SK-N-SH treated with all-trans-retinoic acid at 6 μM for 48 hours (cell line): Measurements from ENCODE around the gene ALK.

ENCODE experiments used
- ATAC-seq: fragments of 200-7000 bp; cut with Tn5 transposase; 3 replicates; pipeline ENCODE4 v1.9.1; 2020; ENCODE audit warnings: mild to moderate bottlenecking, moderate library complexity
- ARNTL ChIP-seq: fragments of 450-650 bp; formaldehyde crosslinking; IDR thresholded peaks from 2 replicates; pipeline ENCODE4 v1.5.0; 2020; ENCODE audit warnings: low read depth, mild to moderate bottlenecking, moderate library complexity, borderline replicate concordance
- BACH2 ChIP-seq: fragments of 250-450 bp; sonication (Bioruptor Pico); IDR thresholded peaks from 2 replicates; pipeline ENCODE4 v1.9.0; 2021; ENCODE audit warnings: mild to moderate bottlenecking, borderline replicate concordance
- CSDC2 ChIP-seq: fragments of 250-450 bp; sonication (Bioruptor Pico); IDR thresholded peaks from 2 replicates; pipeline ENCODE4 v1.5.0; 2020; ENCODE audit warnings: mild to moderate bottlenecking, moderate library complexity
- ESRRG ChIP-seq: fragments of 250-450 bp; sonication (Bioruptor Pico); IDR thresholded peaks from 2 replicates; pipeline ENCODE4 v1.6.1; 2021; ENCODE audit warnings: mild to moderate bottlenecking
- GLIS3 ChIP-seq: fragments of 250-450 bp; sonication (Bioruptor Pico); IDR thresholded peaks from 2 replicates; pipeline ENCODE4 v1.5.0; 2020; ENCODE audit warnings: mild to moderate bottlenecking, moderate library complexity
- ISL1 ChIP-seq: fragments of 250-450 bp; sonication (Bioruptor Pico); IDR thresholded peaks from 2 replicates; pipeline ENCODE4 v2.1.2; 2022; ENCODE audit warnings: mild to moderate bottlenecking, moderate library complexity
- OSR1 ChIP-seq: fragments of 250-450 bp; sonication (Bioruptor Pico); IDR thresholded peaks from 2 replicates; pipeline ENCODE4 v1.8.0; 2022; ENCODE audit warnings: moderate library complexity, mild to moderate bottlenecking, inconsistent platforms
- PPARA ChIP-seq: fragments of 250-450 bp; sonication (Bioruptor Pico); IDR thresholded peaks from 2 replicates; pipeline ENCODE4 v1.5.0; 2020; ENCODE audit warnings: mild to moderate bottlenecking, borderline replicate concordance
- RARB ChIP-seq: fragments of 250-450 bp; sonication (Bioruptor Pico); IDR thresholded peaks from 2 replicates; pipeline ENCODE4 v1.8.0; 2021; ENCODE audit warnings: mild to moderate bottlenecking, moderate library complexity
- SNAI2 ChIP-seq: fragments of 250-450 bp; sonication (Bioruptor Pico); IDR thresholded peaks from 2 replicates; pipeline ENCODE4 v1.5.0; 2020; ENCODE audit warnings: mild to moderate bottlenecking, moderate library complexity
- ZC3H10 ChIP-seq: fragments of 250-450 bp; sonication (Bioruptor Pico); IDR thresholded peaks from 2 replicates; pipeline ENCODE4 v1.5.1; 2021; ENCODE audit warnings: mild to moderate bottlenecking, moderate library complexity
- ZFP3 ChIP-seq: fragments of 250-450 bp; sonication (Bioruptor Pico); IDR thresholded peaks from 2 replicates; pipeline ENCODE4 v1.5.0; 2020; ENCODE audit warnings: mild to moderate bottlenecking, moderate library complexity
- ZFP30 ChIP-seq: fragments of 450-650 bp; formaldehyde crosslinking; IDR thresholded peaks from 2 replicates; pipeline ENCODE4 v1.5.0; 2022; ENCODE audit warnings: mild to moderate bottlenecking, moderate library complexity
- ZNF565 ChIP-seq: fragments of 450-650 bp; formaldehyde crosslinking; conservative IDR thresholded peaks from 2 replicates; pipeline ENCODE4 v1.5.0; 2020; ENCODE audit warnings: low read depth, mild to moderate bottlenecking, moderate library complexity
- ZNF70 ChIP-seq: fragments of 450-650 bp; formaldehyde crosslinking; IDR thresholded peaks from 2 replicates; pipeline ENCODE4 v1.5.0; 2020; ENCODE audit warnings: mild to moderate bottlenecking, moderate library complexity
- ZNF8 ChIP-seq: fragments of 450-650 bp; formaldehyde crosslinking; IDR thresholded peaks from 2 replicates; pipeline ENCODE4 v1.5.0; 2020; ENCODE audit warnings: mild to moderate bottlenecking, moderate library complexity
- TF ChIP-seq, protein P1 (sequence below): fragments of 250-450 bp; sonication (Bioruptor Pico); IDR thresholded peaks from 2 replicates; pipeline ENCODE4 v1.5.0; 2020; ENCODE audit warnings: mild to moderate bottlenecking, moderate library complexity
- TF ChIP-seq, protein P2 (sequence below): fragments of 250-450 bp; sonication (Bioruptor Pico); IDR thresholded peaks from 2 replicates; pipeline ENCODE4 v1.5.1; 2020; ENCODE audit warnings: low read depth, mild to moderate bottlenecking, moderate library complexity
- TF ChIP-seq, protein P3 (sequence below): fragments of 250-450 bp; sonication (Bioruptor Pico); IDR thresholded peaks from 2 replicates; pipeline ENCODE4 v1.5.1; 2021; ENCODE audit warnings: mild to moderate bottlenecking, moderate library complexity
- TF ChIP-seq, protein P4 (sequence below): fragments of 250-450 bp; sonication (Bioruptor Pico); IDR thresholded peaks from 2 replicates; pipeline ENCODE4 v1.8.0; 2020; ENCODE audit warnings: mild to moderate bottlenecking, moderate library complexity, borderline replicate concordance
- TF ChIP-seq, protein P5 (sequence below): fragments of 250-450 bp; sonication (Bioruptor Pico); IDR thresholded peaks from 2 replicates; pipeline ENCODE4 v1.8.0; 2021; ENCODE audit warnings: low read depth, mild to moderate bottlenecking, moderate library complexity, borderline replicate concordance

The ALK gene

DNA sequence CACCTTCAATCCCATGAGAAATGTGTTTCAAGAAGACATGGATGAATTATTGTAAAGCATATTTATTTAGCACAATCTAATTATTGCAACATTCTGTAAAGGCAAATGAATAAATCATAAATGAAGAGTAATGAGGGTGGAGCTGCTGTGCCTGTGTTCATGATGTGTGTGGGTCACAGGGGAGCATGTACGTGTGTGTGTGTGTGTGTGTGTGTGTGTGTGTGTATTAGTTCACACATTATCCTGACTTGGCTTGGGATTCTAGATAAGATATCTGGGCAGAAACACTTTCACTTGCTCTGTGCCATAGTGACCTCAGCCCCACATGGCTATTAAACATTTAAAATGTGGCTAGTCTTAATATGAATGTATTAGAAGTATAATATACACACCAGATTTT lies 361.8 kb downstream of the ALK start (continued):
- TF ChIP-seq, protein P1, sequence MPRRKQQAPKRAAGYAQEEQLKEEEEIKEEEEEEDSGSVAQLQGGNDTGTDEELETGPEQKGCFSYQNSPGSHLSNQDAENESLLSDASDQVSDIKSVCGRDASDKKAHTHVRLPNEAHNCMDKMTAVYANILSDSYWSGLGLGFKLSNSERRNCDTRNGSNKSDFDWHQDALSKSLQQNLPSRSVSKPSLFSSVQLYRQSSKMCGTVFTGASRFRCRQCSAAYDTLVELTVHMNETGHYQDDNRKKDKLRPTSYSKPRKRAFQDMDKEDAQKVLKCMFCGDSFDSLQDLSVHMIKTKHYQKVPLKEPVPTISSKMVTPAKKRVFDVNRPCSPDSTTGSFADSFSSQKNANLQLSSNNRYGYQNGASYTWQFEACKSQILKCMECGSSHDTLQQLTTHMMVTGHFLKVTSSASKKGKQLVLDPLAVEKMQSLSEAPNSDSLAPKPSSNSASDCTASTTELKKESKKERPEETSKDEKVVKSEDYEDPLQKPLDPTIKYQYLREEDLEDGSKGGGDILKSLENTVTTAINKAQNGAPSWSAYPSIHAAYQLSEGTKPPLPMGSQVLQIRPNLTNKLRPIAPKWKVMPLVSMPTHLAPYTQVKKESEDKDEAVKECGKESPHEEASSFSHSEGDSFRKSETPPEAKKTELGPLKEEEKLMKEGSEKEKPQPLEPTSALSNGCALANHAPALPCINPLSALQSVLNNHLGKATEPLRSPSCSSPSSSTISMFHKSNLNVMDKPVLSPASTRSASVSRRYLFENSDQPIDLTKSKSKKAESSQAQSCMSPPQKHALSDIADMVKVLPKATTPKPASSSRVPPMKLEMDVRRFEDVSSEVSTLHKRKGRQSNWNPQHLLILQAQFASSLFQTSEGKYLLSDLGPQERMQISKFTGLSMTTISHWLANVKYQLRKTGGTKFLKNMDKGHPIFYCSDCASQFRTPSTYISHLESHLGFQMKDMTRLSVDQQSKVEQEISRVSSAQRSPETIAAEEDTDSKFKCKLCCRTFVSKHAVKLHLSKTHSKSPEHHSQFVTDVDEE (CRISPR knock-in tag), result no peak
- TF ChIP-seq, protein P2, sequence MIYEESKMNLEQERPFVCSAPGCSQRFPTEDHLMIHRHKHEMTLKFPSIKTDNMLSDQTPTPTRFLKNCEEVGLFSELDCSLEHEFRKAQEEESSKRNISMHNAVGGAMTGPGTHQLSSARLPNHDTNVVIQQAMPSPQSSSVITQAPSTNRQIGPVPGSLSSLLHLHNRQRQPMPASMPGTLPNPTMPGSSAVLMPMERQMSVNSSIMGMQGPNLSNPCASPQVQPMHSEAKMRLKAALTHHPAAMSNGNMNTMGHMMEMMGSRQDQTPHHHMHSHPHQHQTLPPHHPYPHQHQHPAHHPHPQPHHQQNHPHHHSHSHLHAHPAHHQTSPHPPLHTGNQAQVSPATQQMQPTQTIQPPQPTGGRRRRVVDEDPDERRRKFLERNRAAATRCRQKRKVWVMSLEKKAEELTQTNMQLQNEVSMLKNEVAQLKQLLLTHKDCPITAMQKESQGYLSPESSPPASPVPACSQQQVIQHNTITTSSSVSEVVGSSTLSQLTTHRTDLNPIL (CRISPR knock-in tag), result no peak
- TF ChIP-seq ZFP3 (no peak), CSDC2 (CRISPR knock-in tag) (no peak)

DNA sequence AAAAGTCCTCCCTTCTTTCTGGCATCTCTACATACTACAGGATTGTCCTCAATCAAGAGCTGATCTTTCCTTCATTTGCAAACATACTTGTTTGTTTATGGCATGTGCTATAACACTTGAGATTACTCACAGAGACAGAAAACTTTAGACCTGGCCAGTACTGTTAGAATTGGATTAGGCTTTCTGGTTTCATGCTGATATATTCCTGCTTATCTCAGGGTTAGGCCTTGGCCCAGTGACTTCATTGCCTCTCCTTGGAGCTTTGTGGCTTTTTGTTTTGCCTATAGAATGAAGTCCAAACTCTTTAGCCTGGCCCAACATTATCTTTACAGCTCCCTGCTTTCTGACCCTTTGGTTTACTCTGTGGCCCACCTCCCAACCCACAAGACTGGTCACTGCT lies 363.3 kb downstream of the ALK start:
- no peak for ATAC-seq
- no peak for TF ChIP-seq ARNTL
- TF ChIP-seq CSDC2 (CRISPR knock-in tag), result no peak
- TF ChIP-seq, protein P3, sequence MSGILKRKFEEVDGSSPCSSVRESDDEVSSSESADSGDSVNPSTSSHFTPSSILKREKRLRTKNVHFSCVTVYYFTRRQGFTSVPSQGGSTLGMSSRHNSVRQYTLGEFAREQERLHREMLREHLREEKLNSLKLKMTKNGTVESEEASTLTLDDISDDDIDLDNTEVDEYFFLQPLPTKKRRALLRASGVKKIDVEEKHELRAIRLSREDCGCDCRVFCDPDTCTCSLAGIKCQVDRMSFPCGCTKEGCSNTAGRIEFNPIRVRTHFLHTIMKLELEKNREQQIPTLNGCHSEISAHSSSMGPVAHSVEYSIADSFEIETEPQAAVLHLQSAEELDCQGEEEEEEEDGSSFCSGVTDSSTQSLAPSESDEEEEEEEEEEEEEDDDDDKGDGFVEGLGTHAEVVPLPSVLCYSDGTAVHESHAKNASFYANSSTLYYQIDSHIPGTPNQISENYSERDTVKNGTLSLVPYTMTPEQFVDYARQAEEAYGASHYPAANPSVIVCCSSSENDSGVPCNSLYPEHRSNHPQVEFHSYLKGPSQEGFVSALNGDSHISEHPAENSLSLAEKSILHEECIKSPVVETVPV (CRISPR knock-in tag), result no peak
- TF ChIP-seq OSR1 (CRISPR knock-in tag), result no peak

DNA sequence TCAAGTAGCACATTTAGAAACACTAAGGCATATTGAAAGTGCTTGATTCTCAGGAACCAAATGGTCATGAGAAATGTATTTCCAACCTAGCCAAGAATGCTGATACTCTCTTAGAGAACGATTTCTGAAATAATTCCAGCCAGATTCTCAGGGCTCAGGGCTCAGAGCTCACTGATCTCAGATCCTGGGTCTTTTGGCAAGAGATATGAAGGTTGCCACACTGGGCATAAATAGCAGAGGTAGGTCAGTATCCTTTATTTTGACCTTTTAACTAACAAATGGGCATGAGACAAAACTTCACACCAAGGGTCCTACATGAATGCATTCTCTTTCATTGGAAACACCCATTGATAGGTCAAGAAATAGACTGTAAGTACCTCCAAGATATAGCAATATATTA lies 364.1 kb downstream of the ALK start:
- TF ChIP-seq, protein P3 (CRISPR knock-in tag), result no peak
- no peak for TF ChIP-seq GLIS3 (CRISPR knock-in tag)
- no peak for TF ChIP-seq ZNF565
- no peak for TF ChIP-seq SNAI2 (CRISPR knock-in tag)
- TF ChIP-seq, protein P4, sequence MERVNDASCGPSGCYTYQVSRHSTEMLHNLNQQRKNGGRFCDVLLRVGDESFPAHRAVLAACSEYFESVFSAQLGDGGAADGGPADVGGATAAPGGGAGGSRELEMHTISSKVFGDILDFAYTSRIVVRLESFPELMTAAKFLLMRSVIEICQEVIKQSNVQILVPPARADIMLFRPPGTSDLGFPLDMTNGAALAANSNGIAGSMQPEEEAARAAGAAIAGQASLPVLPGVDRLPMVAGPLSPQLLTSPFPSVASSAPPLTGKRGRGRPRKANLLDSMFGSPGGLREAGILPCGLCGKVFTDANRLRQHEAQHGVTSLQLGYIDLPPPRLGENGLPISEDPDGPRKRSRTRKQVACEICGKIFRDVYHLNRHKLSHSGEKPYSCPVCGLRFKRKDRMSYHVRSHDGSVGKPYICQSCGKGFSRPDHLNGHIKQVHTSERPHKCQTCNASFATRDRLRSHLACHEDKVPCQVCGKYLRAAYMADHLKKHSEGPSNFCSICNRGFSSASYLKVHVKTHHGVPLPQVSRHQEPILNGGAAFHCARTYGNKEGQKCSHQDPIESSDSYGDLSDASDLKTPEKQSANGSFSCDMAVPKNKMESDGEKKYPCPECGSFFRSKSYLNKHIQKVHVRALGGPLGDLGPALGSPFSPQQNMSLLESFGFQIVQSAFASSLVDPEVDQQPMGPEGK (CRISPR knock-in tag), result no peak
- no peak for TF ChIP-seq ZFP30 (CRISPR knock-in tag)
- no peak for TF ChIP-seq OSR1 (CRISPR knock-in tag)
- TF ChIP-seq ZNF8, result no peak
- no peak for TF ChIP-seq ISL1 (CRISPR knock-in tag)
- TF ChIP-seq BACH2 (CRISPR knock-in tag), result no peak
- TF ChIP-seq ZFP3, result no peak
- TF ChIP-seq RARB, result no peak
- TF ChIP-seq ZNF70 (CRISPR knock-in tag), result no peak
- no peak for ATAC-seq

DNA sequence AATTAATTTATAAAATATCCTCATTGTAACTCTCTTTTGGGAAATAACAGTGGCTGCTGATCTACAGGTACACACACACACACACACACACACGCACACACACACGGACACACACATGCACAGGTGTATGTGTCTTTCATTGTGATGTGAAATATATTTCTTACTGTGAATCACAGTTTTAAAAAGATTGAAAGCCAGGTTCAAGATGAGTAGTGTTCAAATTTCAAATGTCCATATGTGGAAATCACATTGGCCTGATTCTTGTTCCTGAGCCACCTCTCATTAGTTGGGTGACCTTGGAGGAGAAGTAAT lies 372.4 kb downstream of the ALK start:
- no peak for TF ChIP-seq ESRRG (CRISPR knock-in tag)
- TF ChIP-seq ZNF70 (CRISPR knock-in tag), result no peak
- TF ChIP-seq SNAI2 (CRISPR knock-in tag), result no peak
- ATAC-seq, result no peak

DNA sequence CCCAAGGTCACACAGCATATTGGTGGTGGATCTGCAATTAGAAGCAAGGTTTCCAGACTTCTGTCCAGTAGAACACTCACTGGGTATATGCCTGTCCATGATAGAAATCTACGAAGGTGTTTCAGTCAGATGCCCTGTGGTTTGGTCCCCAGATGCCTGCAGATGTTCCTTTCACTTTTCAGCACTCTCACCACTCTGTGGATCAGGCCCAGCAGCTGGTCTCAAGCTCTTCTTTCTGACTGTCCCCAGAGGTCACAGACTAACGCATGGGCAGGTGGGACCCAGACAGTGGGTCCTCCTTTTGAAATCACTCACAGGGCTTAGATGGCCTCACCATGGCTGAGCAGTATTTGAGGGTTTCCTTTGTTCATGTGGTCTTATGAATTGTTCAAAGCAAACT lies 376.5 kb downstream of the ALK start:
- TF ChIP-seq RARB, result no peak
- TF ChIP-seq ARNTL, result no peak
- ATAC-seq, result no peak

DNA sequence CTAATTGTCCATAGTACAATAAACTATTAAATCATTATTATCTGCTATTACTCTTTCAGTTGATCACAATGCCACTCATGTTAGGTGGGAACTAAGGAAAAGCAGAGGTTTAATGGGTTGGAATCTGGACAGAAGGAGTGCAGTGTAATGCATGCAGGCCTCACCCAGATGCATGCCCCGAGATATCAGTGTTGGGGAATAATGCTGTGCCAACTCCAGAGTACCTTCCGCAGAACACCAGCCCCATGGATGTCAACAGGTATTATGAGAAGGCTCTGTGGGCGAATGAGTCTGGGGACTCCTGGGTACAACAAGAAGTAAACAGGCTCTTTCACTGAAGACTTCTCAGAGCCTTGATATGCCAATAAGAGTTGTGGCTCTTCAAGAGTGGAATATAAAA lies 377.4 kb downstream of the ALK start:
- no peak for ATAC-seq

More for the DNA sequence above, 377.4 kb downstream of the ALK start:
- TF ChIP-seq, protein P5, sequence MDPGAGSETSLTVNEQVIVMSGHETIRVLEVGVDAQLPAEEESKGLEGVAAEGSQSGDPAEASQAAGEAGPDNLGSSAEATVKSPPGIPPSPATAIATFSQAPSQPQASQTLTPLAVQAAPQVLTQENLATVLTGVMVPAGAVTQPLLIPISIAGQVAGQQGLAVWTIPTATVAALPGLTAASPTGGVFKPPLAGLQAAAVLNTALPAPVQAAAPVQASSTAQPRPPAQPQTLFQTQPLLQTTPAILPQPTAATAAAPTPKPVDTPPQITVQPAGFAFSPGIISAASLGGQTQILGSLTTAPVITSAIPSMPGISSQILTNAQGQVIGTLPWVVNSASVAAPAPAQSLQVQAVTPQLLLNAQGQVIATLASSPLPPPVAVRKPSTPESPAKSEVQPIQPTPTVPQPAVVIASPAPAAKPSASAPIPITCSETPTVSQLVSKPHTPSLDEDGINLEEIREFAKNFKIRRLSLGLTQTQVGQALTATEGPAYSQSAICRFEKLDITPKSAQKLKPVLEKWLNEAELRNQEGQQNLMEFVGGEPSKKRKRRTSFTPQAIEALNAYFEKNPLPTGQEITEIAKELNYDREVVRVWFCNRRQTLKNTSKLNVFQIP, result no peak
- TF ChIP-seq ZFP30 (CRISPR knock-in tag), result no peak
- TF ChIP-seq, protein P2 (CRISPR knock-in tag), result no peak
- no peak for TF ChIP-seq ZC3H10 (CRISPR knock-in tag)
- TF ChIP-seq, protein P4 (CRISPR knock-in tag), result no peak
- no peak for TF ChIP-seq BACH2 (CRISPR knock-in tag)
- no peak for TF ChIP-seq PPARA (CRISPR knock-in tag)
